ENCODE measurements around the gene ZSWIM9.
A peak's percentile ranks its signal among the peaks of the same experiment; 100 is the strongest.

- TF ChIP-seq CTCF (IDR thresholded peaks at IDR 0.05), result peak; percentile 12 to 53 (median 24)
- TF ChIP-seq POLR2A (IDR thresholded peaks at IDR 0.05), result no peak
Observed at GRCh38 chr19:48194041-48194843, 23.8 kb downstream of the ZSWIM9 start.
